GM18520 (cell line): Measurements from ENCODE around the gene MAP4.
"Not testable (repeated sequence)": the region's sequence is repeated elsewhere in the genome, so short reads cannot be mapped to it uniquely, and the experiment has no call there.

ENCODE experiments used
- ATAC-seq: cut with Tn5 transposase; IDR thresholded peaks from one replicate; pipeline ENCODE4 v1.9.1; 2021; ENCODE audit not compliant: unreplicated experiment

Gene MAP4

GRCh38 chr3:48016301-48016973 lies at the start of gene MAP4:
Gene MAP4 (minus strand): TSS chr3:48016416. CDS start chr3:47998860, 17,556 bp downstream.
- ATAC-seq, result no peak

GRCh38 chr3:48065035-48065434 lies 48.8 kb upstream of the MAP4 start:
- no peak for ATAC-seq

DNA sequence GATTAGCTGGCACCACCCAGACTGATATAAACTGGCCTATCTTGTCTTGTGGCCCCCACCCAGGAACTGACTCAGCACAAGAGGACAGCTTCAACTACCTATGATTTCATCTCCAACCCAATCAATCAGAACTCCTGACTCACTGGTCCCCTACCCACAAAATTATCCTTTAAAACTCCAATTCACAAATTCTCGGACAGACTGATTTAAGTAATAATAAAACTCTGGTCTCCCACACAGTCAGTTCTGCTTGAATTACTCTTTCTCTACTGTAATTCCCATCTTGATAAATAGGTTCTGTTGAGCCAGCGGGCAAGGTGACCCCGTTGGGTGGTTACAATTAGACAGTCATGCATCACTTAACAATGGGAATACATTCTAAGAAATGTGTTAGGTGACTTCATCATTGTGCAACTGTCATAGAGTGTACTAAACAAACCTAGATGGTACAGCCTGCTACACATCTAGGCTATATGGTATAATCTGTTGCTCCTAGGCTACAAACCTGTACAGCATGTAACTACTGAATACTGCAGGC lies 48.1 kb upstream of the MAP4 start:
- ATAC-seq, result no peak

- not testable (repeated sequence) for ATAC-seq
Observed at GRCh38 chr3:48061586-48061985, 45.4 kb upstream of the MAP4 start.

- no peak for ATAC-seq
Observed at GRCh38 chr3:48058091-48058490, 41.9 kb upstream of the MAP4 start.

- no peak for ATAC-seq
Observed at GRCh38 chr3:48057521-48057920, 41.3 kb upstream of the MAP4 start.

DNA sequence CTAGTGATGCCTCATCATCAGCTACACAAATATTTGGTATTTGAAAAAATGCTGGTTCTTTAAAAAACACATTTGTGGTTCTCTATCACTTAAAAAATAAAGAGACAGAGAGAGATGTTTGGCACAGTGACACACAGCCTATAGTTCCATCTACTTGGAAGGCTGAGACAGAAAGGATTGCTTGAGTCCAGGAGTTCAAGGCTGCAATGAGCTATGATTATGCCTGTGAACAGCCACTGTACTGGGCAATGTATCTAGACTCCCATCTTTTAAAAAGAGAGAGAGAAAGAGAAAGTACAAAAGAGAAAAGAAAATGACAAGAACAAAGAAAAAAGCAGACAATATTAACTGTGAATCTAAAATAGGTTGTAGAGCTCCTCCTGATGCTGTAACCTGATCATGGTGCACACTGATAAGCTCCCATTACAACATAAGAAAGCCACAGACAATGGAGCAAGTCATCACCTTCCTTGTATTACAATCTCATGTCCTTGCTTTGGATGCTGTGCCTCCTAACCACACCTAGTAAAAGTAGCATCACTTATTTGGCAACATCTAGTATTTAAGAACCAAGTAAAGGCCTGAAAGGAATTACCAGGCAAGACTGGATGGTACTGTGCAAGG lies 31.7 kb upstream of the MAP4 start:
- ATAC-seq, result no peak

- no peak for ATAC-seq
Observed at GRCh38 chr3:48042071-48042760, 26.0 kb upstream of the MAP4 start.

- no peak for ATAC-seq
Observed at GRCh38 chr3:48039487-48040190, 23.4 kb upstream of the MAP4 start.

DNA sequence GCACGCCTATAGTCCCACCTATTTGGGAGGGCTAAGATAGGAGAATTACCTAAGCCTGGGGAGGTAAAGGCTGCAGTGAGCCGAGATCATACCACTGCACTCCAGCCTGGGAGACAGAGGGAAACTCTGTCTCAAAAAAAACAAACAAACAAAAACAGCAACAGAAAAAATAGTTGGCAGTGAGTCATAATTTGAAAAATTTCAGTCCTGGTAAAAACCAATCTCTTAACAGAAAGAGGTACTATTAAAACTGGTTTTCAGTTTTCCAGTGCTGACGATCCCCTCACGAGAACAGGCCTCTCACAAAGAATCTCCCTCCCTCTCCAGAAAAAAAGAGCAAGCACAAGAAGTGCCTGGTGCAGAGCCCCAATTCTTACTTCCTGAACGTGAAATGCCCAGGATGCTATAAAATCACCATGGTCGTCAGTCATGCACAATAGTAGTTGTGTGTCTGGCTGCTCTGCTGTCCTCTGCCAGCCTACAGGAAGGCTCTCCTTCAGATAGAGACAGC lies 22.8 kb upstream of the MAP4 start:
- no peak for ATAC-seq

GRCh38 chr3:48034000-48034516 lies 17.8 kb upstream of the MAP4 start:
- ATAC-seq, result no peak

DNA sequence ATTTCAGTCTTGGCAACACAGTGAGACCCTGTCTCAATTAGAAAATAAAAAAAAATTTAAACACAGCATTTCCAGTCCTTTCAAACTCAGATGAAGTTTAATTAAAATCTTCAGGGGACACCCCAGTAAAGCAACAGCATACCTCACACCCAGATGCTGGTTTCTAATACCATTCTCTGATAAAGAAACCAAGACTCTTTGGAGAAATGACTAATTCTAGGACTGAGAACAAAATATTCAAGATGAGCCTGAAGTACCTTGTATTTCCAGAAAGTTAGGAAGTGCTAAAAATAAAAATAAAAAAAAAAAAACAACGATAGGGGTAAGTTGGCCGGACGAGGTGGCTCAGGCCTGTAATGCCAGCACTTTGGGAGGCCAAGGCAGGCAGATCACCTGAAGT lies 14.0 kb upstream of the MAP4 start:
- no peak for ATAC-seq

GRCh38 chr3:48026951-48027908 lies 11.0 kb upstream of the MAP4 start:
- no peak for ATAC-seq

- no peak for ATAC-seq
Observed at GRCh38 chr3:48026098-48026497, 9.9 kb upstream of the MAP4 start.

DNA sequence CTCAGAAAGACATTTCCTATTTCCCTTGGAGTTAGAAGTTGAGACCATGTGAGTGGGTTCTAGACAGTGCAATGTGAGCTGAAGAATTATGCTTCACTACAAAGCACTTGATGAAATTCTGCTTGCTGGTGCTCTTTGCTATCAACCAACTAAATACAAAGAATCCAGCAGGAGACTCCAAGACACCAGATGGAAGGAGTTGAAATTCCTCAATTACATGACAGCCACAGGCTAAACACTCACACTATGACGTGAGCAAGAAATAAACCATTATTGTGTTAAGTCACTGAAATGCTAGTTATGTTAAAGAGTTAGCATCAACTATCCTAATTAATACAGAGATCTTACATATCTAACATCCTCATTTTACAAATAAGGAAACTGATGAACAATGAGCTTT lies 8.2 kb upstream of the MAP4 start:
- no peak for ATAC-seq

DNA sequence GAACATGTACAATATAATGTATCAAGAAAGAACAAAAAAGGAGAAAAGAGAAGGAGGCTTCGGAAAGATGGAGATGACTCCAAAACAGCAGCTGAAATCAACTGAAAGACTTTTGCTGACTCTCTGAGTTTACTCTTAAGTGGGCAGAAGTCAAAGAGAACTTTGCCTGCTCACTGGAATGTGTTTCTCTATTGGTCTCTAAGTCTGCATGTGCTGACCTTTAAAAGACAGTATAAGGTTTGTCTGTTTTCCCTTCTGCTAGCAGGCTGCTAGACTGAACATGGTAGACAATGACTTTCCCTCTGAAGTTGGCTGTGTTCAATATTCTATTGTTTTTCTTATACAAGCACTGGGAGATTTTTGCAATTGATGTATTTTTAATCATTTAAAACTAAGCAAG lies 7.2 kb upstream of the MAP4 start:
- no peak for ATAC-seq

DNA sequence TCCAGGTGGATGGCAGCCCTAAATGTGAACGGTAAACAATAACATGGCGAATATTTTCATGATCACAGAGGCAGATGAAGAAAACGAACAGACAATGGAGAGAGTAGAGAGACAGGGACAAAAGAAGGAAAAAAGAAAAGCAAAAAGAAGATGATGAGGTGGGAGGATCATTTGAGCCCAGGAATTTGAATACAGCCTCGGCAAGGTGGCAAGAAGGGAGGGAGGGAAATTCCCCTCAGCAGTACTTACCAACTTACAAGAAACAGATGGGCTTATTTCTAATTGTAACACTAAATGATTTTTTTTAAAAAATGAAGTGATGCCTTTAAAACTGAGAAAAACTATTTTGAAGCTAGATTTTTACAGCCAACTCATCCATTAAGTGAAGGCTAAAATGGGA lies 6.0 kb upstream of the MAP4 start:
- no peak for ATAC-seq

DNA sequence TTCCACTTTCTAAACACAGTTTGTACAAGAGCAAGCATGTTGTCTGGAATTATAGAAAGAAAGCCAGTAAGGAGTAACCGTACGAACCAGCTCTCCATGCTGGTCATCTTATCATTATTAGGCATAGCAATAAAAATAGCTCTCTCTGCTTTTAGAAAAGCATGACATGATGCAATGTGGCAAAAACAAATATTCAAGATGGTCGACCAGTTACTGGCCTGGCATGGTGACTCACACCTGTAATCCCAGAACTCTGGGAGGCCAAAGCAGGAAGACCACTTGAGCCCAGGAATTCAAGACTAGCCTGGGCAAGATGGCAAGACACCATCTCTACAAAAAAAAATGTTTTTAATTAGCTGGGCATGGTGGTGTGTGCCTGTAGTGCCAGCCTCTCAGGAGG lies 2.6 kb upstream of the MAP4 start:
- no peak for ATAC-seq

GRCh38 chr3:48015431-48016180 lies 610 bp downstream of the MAP4 start:
- no peak for ATAC-seq
